ENCODE results near the gene HSPA4.

The HSPA4 gene

DNA sequence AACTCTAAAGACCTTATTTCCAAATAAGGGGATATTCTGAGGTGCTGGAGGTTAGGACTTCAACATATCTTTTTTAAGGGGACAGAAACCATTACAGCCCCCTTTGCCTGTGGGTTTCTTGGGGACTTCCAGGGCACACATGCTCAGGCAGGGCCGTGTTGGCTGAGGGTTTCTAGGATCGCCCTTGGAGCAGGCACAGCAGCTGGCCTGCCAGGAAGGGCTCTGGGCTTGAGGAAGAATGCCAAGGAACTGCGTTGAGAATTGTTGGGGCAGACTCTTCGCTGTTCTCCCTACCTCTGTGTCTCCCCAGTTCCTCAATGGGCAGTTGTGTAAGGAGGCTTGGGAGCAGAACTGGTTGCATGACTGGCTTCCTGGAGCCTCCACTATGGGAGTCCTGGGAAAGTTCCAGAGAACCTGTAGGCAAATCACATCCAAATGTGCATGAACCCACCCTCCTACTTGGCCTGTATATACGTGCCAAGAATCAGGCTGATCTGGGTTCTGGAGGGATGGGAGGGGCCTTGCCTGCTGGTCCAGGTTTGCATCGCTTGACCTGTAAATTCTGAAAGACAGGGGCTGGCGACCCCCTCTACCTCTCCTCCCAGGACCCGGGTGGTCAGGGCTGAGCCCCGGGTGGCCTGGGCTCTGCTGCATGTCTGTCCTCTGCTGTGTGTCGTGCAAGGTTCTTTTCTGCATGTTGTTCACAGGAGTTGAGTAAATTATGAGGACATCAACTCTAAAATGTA is 65.5 kb downstream of the HSPA4 start:
- H3K4me3 Mint-ChIP-seq = no peak overlapping the region
- H3K27me3 Mint-ChIP-seq = no peaks in the 10 kb centered on the region
- ATAC-seq (ENCODE audit: low read depth) = no peak
- no peaks in the 10 kb centered on the region for H3K9me3 Mint-ChIP-seq
- DNase-seq (ENCODE audit: low spot score in 2 of 2) = no peak
- H3K27ac Mint-ChIP-seq = no peak overlapping the region
- no peaks in the 10 kb centered on the region for H3K36me3 Mint-ChIP-seq
- peaks cover 11% of the 10 kb centered on the region for H3K4me1 Mint-ChIP-seq

DNA sequence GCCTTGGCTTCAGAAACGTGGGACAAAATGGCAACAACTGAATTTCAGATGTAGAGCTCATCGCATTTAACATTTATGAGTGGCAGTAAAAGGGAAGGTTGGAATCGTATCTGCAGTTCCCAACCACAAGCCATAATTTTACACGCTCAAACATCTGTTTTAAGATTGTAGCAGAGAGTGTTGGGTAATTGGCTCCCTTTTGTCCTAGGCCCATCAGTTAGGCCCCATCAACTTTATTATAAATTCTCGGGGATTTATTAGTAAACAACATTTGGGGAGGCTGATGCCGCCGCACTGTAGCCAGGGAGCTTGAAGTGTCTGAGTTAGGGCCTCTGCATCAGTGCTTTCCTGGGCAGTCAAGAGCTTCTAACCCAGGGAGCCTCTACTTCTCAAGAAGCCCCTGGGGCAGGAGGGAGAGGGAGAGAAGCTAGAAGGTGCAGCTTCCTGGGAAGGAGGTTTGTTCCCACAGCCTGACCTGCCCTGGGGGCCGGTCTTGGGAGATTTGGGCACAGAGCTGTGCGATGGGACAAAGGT is 66.2 kb downstream of the HSPA4 start:
- Mint-ChIP-seq H3K4me3 (no peak overlapping the region), H3K9me3 (no peaks in the 10 kb centered on the region), H3K4me1 (peaks cover 11% of the 10 kb centered on the region), H3K27me3 (no peaks in the 10 kb centered on the region), H3K27ac (no peak overlapping the region), H3K36me3 (no peaks in the 10 kb centered on the region)
- no peak for ATAC-seq (ENCODE audit: low read depth)
- DNase-seq (ENCODE audit: low spot score in 2 of 2) = no peak

DNA sequence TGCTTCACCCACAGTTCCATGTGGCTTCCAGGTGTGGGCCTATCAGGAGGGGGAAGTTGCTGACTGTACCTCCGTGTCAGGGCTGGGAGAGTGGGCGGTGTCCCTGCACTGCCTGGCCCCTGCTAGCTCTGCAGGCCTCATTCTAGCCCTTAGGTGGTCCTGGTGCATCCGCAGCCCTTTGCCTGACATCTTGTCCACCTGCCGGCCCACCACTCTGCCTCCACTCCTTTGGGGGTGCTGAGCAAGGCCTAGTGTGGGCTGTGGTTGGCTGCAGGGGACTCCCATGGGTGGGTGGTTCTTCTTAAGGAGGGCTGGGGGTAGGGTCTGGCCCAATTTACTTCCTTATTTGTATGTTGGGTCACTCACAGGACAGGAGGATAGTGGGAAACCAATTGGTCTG is 66.9 kb downstream of the HSPA4 start:
- Mint-ChIP-seq H3K4me1 (peaks cover 5% of the 10 kb centered on the region), H3K27me3 (no peaks in the 10 kb centered on the region), H3K27ac (no peak overlapping the region), H3K36me3 (no peaks in the 10 kb centered on the region), H3K9me3 (no peaks in the 10 kb centered on the region), H3K4me3 (no peak overlapping the region)
- DNase-seq (ENCODE audit: low spot score in 2 of 2) (no peak), ATAC-seq (ENCODE audit: low read depth) (no peak)

DNA sequence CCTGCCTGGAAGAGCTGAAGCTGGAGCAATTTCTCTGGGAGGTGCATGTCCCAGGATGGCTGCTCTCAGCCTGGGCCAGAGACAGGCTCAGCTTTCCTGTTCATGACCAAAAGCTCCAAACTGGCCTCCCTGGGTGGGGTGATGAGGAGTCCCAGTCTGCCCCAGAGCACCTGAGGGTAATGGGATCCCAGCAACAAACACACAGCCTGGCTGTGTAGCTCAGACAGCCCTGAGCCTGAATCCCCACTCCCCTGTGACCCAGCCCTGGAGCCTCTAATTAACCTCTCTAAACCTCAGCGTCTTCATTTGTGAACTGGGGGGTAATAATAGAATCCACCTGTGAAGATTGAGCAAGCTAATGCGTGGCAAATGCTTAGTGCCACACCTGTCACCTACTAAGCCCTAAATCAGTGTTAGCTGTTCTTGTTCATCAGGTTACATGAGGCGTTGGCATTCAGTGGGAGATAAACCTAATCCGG is 67.5 kb downstream of the HSPA4 start:
- no peak overlapping the region for H3K4me3 Mint-ChIP-seq
- H3K36me3 Mint-ChIP-seq = no peaks in the 10 kb centered on the region
- ATAC-seq (ENCODE audit: low read depth) (no peak), DNase-seq (ENCODE audit: low spot score in 2 of 2) (no peak)
- H3K9me3 Mint-ChIP-seq = no peaks in the 10 kb centered on the region
- peaks cover 5% of the 10 kb centered on the region for H3K4me1 Mint-ChIP-seq
- no peak overlapping the region for H3K27ac Mint-ChIP-seq
- H3K27me3 Mint-ChIP-seq = peaks cover 2% of the 10 kb centered on the region

DNA sequence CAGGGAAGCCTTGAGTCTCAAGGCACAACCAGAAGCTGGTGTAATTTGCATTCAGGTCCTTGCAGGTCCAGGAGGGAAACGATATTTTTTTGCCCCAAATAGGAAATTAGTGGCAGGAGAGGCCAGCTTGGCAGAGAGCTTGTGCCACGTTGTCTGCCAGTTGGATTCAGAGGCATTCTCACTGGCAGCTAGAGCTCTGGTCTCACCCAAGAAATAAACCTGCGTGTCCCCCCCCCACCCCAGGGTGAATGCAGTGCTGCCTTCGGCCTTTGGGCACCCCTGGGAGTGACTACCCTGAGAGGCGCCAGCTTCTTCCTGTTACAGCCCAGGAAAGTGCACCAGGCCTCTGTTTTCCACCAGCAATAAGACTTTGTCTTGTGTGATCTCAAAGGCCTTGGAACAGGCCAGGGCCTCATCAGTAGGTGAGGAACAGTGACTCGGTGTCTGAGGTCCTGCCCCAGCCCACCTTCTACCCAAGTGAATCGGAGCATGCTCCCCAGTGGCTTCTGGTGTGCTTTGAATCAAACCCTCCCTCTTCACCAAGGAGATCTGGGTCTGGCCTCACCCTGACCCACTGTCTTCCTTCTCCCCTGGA is 68.4 kb downstream of the HSPA4 start:
- no peaks in the 10 kb centered on the region for H3K36me3 Mint-ChIP-seq
- peaks cover 2% of the 10 kb centered on the region for H3K27me3 Mint-ChIP-seq
- no peaks in the 10 kb centered on the region for H3K4me1 Mint-ChIP-seq
- no peak overlapping the region for H3K27ac Mint-ChIP-seq
- ATAC-seq (ENCODE audit: low read depth) (no peak), DNase-seq (ENCODE audit: low spot score in 2 of 2) (no peak)
- H3K9me3 Mint-ChIP-seq = no peaks in the 10 kb centered on the region
- H3K4me3 Mint-ChIP-seq = no peak overlapping the region

DNA sequence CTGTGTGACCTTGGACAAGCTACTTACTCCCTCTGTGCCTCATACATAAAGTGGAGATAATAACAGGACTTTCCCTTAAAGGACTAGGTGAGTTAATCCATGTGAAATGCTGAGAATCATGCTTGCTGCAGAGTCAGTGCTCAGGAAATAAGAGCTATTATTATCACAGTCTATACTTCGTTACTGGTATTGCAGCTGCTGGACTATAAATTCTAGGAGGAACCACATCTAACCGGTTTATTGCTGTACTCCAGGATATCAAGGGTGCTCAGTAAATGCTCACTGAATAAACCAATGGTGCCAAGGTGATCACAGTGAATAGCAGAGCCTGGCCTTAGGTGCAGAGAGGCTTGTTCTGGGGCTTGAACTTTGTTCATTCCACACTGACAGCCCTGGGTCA is 69.3 kb downstream of the HSPA4 start:
- Mint-ChIP-seq H3K27me3 (peaks cover 2% of the 10 kb centered on the region), H3K9me3 (no peaks in the 10 kb centered on the region), H3K36me3 (no peaks in the 10 kb centered on the region), H3K4me1 (no peaks in the 10 kb centered on the region), H3K27ac (no peak overlapping the region), H3K4me3 (no peak overlapping the region)
- ATAC-seq (ENCODE audit: low read depth) = no peak
- DNase-seq (ENCODE audit: low spot score in 2 of 2) = no peak

DNA sequence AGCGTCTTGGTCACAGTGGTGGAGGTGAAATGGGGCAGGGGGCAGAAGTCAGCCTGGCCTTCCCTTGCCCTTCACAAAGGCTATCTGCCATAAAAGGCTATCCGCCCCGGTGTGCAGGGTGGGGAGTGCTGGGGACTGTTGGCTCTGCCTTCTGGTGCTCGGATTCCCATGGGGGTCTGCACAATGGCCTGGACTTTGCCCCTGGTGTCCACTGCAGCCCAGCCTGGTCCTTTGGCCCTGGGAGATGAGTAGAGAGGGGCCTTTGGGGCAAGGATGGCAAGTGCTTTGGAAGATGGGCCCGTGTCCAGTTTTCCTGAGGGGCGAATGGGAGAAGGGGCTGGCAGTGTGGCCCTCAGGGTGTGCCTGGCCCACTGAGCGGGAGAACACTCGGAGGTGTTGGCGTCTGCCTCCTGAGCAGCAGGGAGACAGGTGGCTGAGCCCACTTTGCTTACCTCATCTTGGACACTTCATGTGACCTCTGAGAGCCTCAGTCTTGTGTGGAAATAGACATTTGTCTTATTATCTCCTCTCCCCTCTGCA is 69.9 kb downstream of the HSPA4 start:
- Mint-ChIP-seq H3K4me3 (no peak overlapping the region), H3K9me3 (no peaks in the 10 kb centered on the region), H3K36me3 (no peaks in the 10 kb centered on the region), H3K27ac (no peak overlapping the region), H3K4me1 (no peaks in the 10 kb centered on the region), H3K27me3 (peaks cover 4% of the 10 kb centered on the region)
- ATAC-seq (ENCODE audit: low read depth) (no peak), DNase-seq (ENCODE audit: low spot score in 2 of 2) (no peak)

DNA sequence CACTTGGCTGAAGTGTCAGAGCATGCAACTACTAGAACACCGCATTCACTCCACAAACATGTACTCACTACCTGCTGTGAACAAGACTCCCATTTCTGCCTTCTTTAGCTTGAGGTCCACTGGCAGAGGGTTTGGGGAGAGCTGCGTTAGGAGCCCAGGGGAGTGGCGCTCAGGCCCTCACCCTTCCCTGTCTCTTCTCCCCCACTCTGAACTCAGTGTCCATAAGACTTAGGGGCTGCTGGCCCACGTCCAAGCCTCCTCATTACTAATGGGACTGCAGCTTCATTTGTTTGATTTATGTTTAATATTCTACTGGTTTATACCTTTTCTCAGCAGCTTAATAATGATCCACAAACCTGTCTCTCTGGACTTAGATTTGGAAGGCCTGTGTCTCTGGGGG is 70.9 kb downstream of the HSPA4 start:
- Mint-ChIP-seq H3K4me1 (no peaks in the 10 kb centered on the region), H3K36me3 (no peaks in the 10 kb centered on the region), H3K4me3 (no peak overlapping the region), H3K27me3 (peaks cover 4% of the 10 kb centered on the region), H3K9me3 (no peaks in the 10 kb centered on the region), H3K27ac (no peak overlapping the region)
- no peak for ATAC-seq (ENCODE audit: low read depth)
- DNase-seq (ENCODE audit: low spot score in 2 of 2) = no peak

DNA sequence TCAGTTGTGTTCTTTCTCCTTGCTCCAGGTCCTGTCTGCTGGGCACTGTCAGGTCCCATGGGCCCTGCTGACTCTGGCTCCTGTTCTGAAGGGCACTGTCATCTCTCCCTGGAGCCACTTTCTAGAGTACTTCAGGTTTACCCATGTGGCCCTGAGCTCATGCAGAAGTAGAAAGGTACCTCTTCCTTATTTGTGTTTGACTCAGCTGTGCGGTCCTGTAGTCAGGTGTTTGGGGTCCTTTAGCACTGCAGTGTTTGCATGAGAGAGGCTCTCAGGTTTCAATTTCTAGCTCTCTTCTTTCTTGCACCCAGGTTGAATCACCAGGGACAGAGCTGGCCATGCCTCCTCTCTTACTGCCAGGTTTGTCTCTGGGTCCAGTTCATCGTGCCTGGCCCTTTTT is 71.5 kb downstream of the HSPA4 start:
- DNase-seq (ENCODE audit: low spot score in 2 of 2) (no peak), ATAC-seq (ENCODE audit: low read depth) (no peak)
- Mint-ChIP-seq H3K4me3 (no peak overlapping the region), H3K27ac (no peak overlapping the region), H3K27me3 (peaks cover 6% of the 10 kb centered on the region), H3K36me3 (no peaks in the 10 kb centered on the region), H3K9me3 (no peaks in the 10 kb centered on the region), H3K4me1 (no peaks in the 10 kb centered on the region)

DNA sequence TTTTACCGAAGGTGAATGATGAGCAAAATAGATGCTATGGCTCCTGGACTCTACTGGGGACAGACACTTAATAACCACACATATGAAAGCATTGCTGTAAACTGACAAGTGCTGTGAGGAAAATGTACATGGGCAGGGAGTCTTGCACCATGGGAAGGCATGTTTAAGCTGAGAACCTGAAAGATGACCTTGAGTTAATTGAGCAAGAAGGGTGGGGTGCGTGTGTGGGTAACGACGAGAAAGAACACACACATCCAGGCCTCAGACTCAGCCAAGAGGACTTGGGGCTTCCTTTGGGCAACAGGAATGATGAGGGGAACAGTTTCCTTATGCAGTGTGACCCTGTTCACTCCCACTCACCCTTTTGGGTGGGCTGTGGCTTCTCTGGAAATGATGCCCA is 73.1 kb downstream of the HSPA4 start:
- no peak overlapping the region for H3K4me3 Mint-ChIP-seq
- H3K9me3 Mint-ChIP-seq = no peaks in the 10 kb centered on the region
- ATAC-seq (ENCODE audit: low read depth) (no peak), DNase-seq (ENCODE audit: low spot score in 2 of 2) (no peak)
- no peak overlapping the region for H3K27ac Mint-ChIP-seq
- no peaks in the 10 kb centered on the region for H3K36me3 Mint-ChIP-seq
- no peaks in the 10 kb centered on the region for H3K4me1 Mint-ChIP-seq
- H3K27me3 Mint-ChIP-seq = peaks cover 8% of the 10 kb centered on the region

DNA sequence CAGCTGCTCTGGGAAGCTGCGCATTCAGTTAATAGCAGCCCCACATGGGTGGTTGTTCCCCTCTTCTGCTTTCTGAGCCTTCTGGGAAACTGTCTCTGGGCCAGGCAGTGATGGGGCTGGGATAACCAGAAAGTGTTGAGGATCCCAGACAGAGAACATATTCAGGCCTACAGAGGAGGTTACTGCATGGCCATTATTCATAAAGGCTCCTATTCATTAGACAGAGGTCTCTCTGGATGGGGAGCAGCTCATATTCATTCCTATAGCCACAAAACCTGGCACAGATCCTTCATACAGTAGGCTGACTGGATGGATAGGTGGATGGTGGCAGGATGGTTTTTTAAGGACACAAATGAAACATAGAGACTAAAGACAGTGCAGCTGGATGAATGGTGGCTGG is 76.3 kb downstream of the HSPA4 start:
- ATAC-seq (ENCODE audit: low read depth) = no peak
- no peaks in the 10 kb centered on the region for H3K4me1 Mint-ChIP-seq
- H3K4me3 Mint-ChIP-seq = no peak overlapping the region
- DNase-seq (ENCODE audit: low spot score in 2 of 2) = no peak
- H3K36me3 Mint-ChIP-seq = no peaks in the 10 kb centered on the region
- H3K9me3 Mint-ChIP-seq = no peaks in the 10 kb centered on the region
- H3K27ac Mint-ChIP-seq = no peak overlapping the region
- H3K27me3 Mint-ChIP-seq = peaks cover 8% of the 10 kb centered on the region

DNA sequence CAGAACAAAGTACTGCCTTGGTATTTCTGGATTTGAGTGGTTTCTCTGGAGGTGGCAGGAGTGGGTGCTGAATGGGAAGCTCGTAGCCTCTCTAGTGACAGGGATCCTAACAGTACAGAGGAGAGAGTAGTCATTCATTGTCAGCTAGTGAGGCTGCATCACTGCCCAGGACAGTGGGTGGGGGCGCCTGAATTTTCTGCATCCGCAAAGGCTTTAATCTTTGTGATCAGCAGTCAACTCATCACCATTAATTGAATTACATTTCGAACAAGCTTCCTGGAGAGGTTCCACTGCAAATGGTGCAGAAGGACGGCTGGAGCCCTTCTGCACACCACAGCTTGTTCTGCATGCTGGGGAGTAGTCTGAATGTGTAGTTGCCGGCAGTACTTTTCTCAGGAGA is 77.5 kb downstream of the HSPA4 start:
- ATAC-seq (ENCODE audit: low read depth) (no peak), DNase-seq (ENCODE audit: low spot score in 2 of 2) (no peak)
- peaks cover 6% of the 10 kb centered on the region for H3K27me3 Mint-ChIP-seq
- H3K36me3 Mint-ChIP-seq = no peaks in the 10 kb centered on the region
- H3K4me1 Mint-ChIP-seq = no peaks in the 10 kb centered on the region
- no peaks in the 10 kb centered on the region for H3K9me3 Mint-ChIP-seq
- H3K4me3 Mint-ChIP-seq = no peak overlapping the region
- no peak overlapping the region for H3K27ac Mint-ChIP-seq

DNA sequence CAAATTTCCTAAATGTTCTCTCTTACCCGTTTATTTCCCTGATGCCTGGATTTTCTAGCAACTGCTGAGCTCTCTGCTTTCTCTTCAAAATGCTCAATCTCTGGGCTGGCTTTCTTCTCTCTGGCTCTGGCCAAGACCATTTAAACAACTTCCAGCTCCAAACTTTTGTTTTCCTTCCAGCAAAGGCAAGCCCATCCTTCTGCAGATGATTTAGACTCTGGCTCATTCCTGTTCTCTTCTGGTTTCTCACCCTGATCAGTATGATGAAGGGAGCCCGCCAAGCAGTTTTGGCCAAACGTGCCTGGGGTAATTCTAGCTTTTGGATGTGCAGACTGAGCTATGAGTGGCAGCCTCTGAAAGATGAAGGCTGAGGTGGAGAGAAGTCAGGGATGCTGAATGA is 78.1 kb downstream of the HSPA4 start:
- Mint-ChIP-seq H3K9me3 (no peaks in the 10 kb centered on the region), H3K36me3 (no peaks in the 10 kb centered on the region), H3K27ac (no peak overlapping the region), H3K4me1 (no peaks in the 10 kb centered on the region), H3K4me3 (no peak overlapping the region), H3K27me3 (peaks cover 6% of the 10 kb centered on the region)
- DNase-seq (ENCODE audit: low spot score in 2 of 2) (no peak), ATAC-seq (ENCODE audit: low read depth) (no peak)

DNA sequence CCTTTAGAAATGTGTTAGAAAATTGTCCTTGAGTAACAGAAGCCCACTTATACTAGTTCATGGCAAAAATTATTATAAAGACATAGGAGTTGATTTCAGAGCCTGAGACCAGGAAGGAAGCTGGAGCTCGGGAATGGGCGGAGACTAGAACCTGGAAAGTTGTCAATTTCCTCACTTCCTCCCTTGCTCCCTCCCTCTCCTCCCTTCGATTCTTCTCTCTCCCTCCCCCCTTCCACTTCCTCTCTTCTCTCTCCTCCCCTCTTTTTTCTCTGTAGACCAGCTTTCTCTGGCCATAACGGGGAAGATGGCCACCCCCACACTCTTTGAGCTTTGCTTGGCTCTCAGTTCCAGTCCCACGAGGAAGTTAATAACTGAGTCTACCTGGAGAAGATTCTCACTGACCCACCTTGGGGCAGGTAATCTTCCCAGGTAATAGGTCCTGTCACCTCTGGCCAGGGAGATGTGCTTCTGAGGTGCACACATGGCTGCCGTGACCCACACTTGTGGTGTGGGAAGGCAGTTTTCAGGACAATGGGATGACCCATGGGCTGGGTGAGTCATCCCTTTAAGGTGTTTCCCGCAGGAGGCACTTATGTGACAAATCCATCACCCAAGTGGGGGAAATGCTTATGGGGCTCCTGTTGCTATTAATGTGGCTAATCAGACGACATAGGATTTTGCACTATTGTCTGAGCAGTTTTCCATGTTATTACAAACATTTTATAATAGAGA is 78.7 kb downstream of the HSPA4 start:
- peaks cover 6% of the 10 kb centered on the region for H3K27me3 Mint-ChIP-seq
- H3K4me1 Mint-ChIP-seq = no peaks in the 10 kb centered on the region
- DNase-seq (ENCODE audit: low spot score in 2 of 2) (no peak), ATAC-seq (ENCODE audit: low read depth) (no peak)
- no peaks in the 10 kb centered on the region for H3K36me3 Mint-ChIP-seq
- H3K4me3 Mint-ChIP-seq = no peak overlapping the region
- no peak overlapping the region for H3K27ac Mint-ChIP-seq
- no peaks in the 10 kb centered on the region for H3K9me3 Mint-ChIP-seq

Measured in memory B cell (primary cell).